ENCODE measurements around the gene TALDO1. TPM values are rescaled to one million over a fixed set of nuclear protein-coding genes. Genes with fewer than 3 reads are reported as not detected.
A peak's percentile ranks its signal among the peaks of the same experiment; 100 is the strongest.

The TALDO1 gene
- total and polyA plus RNA-seq, 12 donors = 64.3 to 167 (median 145) TPM

DNA sequence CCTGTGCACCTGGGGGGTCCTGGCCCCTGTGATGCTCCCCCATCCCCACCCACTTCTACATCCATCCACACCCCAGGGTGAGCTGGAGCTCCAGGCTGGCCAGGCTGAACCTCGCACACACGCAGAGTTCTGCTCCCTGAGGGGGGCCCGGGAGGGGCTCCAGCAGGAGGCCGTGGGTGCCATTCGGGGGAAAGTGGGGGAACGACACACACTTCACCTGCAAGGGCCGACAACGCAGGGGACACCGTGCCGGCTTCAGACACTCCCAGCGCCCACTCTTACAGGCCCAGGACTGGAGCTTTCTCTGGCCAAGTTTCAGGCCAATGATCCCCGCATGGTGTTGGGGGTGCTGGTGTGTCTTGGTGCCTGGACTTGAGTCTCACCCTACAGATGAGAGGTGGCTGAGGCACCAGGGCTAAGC is 20.0 kb upstream of the TALDO1 start:
- peak overlapping the region in 4 of 5 donors; percentile 33 to 85 (median 72) for H3K27ac ChIP-seq
- DNase-seq = no peak
- peaks cover 11% of the 10 kb centered on the region for H3K27me3 ChIP-seq

DNA sequence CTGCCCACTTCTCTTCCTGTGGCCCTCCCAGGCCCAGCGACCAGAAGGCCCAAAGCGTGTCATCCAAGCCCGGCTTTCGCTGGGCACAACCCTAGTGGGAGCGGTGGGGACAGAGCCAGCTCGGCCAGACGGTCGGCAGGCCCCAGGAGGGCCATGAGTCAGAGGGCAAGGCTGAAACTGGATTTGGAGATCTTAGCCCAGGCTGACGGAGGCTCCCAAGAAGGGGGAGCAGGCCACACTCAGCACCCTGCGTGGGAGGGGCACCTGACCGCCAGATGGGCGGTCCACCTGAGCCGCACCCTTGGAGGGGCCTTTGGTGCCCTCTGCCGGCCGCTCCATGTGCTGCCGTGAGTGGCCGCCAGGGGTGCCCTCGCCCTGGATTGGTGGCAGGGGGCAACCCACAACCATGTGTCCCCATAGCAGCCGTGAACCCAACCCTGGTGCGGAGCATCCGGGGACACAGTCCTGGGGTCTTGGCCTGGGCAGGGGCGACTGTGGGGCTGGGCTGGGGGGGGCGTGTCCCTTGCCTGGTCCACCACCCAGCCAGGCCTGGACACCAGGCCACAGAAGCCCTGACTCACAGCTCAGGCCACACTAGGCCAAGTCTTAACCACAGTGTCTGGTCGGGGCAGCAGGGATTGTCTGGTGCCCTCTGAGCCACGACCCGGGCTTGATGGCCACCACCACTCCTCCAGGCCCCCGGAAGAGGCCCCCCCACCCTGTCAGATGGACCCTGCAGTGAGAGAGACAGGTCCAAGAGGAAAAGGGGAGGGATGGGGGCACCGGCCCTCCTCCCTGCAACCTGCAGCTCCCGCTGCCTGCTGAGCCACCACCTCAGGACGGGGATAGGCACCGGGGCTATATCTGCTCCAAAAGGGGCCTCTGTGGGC is 19.2 kb upstream of the TALDO1 start:
- Histone ChIP-seq H3K27ac (peak overlapping the region in 4 of 5 donors; percentile 33 to 85 (median 72)), H3K9me3 (replicated peaks in 1 of 3) (no peaks in the 10 kb centered on the region), H3K27me3 (peaks cover 9% of the 10 kb centered on the region), H3K4me1 (replicated peaks in 1 of 2) (peaks cover 11 to 26% of the 10 kb centered on the region in 2 donors), H3K36me3 (replicated peaks in 1 of 2) (no peaks in the 10 kb centered on the region), H3K4me3 (no peak overlapping the region)
- WGBS, 4 donors = 2 to 84% (median 30%) methylated on average over 4 to 31 of the region's 31 CpGs
- intact Hi-C loops (cut with DNase I) = loop anchor here in 1 of 2 donors (10.0 kb wide), 1 partner anchor 173 kb away; no protein-coding TSS in a partner anchor
- TF ChIP-seq POLR2A (IDR thresholded peaks at IDR 0.05) = no peak
- TF ChIP-seq, protein P1, sequence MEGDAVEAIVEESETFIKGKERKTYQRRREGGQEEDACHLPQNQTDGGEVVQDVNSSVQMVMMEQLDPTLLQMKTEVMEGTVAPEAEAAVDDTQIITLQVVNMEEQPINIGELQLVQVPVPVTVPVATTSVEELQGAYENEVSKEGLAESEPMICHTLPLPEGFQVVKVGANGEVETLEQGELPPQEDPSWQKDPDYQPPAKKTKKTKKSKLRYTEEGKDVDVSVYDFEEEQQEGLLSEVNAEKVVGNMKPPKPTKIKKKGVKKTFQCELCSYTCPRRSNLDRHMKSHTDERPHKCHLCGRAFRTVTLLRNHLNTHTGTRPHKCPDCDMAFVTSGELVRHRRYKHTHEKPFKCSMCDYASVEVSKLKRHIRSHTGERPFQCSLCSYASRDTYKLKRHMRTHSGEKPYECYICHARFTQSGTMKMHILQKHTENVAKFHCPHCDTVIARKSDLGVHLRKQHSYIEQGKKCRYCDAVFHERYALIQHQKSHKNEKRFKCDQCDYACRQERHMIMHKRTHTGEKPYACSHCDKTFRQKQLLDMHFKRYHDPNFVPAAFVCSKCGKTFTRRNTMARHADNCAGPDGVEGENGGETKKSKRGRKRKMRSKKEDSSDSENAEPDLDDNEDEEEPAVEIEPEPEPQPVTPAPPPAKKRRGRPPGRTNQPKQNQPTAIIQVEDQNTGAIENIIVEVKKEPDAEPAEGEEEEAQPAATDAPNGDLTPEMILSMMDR (IDR thresholded peaks at IDR 0.05) = peak; percentile 93 to 99 (median 97)
- peak; percentile 85 to 96 (median 92) for DNase-seq

More for the DNA sequence above, 20.0 kb upstream of the TALDO1 start:
- TF ChIP-seq, protein P1 (IDR thresholded peaks at IDR 0.05) = no peak
- TF ChIP-seq POLR2A (IDR thresholded peaks at IDR 0.05) = no peak
- no peaks in the 10 kb centered on the region for H3K9me3 ChIP-seq (replicated peaks in 1 of 3)
- H3K36me3 ChIP-seq (replicated peaks in 1 of 2) = no peaks in the 10 kb centered on the region
- intact Hi-C loops (cut with DNase I) = loop anchor here in 1 of 2 donors (10.0 kb wide), 1 partner anchor 172 kb away; no protein-coding TSS in a partner anchor
- 87 to 92% (median 88%) methylated on average over 5 to 12 of the region's 12 CpGs for WGBS, 4 donors
- peaks cover 11 to 26% of the 10 kb centered on the region in 2 donors for H3K4me1 ChIP-seq (replicated peaks in 1 of 2)
- H3K4me3 ChIP-seq = no peak overlapping the region

DNA sequence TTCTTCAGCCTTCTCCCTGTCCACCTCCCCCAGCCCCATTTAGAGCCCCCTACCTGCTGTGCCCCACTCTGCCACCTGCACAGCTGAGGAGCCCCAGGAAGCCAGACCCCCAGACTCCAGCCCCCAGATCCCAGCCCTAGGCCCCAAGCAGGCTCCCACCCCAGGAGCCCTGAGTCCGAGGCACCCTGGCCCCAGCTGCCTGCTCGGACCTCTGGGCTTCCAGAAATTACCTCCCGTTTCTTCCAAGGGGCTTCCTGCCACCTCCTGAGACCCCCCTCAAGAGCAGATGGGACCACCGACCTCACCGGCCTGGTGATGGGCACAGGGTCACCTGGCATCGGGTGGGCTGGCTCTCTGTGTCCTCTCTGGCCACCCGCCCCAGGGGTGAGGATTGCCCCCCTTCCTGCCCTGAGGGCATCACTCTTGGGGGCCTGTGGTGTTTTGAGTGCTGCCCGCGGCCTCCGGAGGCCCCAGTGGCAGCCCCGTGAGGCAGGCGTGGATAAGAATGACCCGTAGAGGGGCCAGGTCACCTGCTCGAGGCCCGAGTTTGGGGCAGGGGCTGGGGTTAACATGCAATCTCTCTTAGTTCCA is 18.3 kb upstream of the TALDO1 start:
- H3K36me3 ChIP-seq (replicated peaks in 1 of 2) = no peaks in the 10 kb centered on the region
- no peak overlapping the region for H3K4me3 ChIP-seq
- peaks cover 11 to 26% of the 10 kb centered on the region in 2 donors for H3K4me1 ChIP-seq (replicated peaks in 1 of 2)
- no peak for DNase-seq
- WGBS, 4 donors = 69 to 80% (median 76%) methylated on average over 1 to 15 of the region's 15 CpGs
- TF ChIP-seq, protein P1 (IDR thresholded peaks at IDR 0.05) = no peak
- TF ChIP-seq POLR2A (IDR thresholded peaks at IDR 0.05) = no peak
- H3K27ac ChIP-seq = peak overlapping the region in 1 of 5 donors; percentile 85
- H3K27me3 ChIP-seq = peaks cover 9% of the 10 kb centered on the region
- H3K9me3 ChIP-seq (replicated peaks in 1 of 3) = no peaks in the 10 kb centered on the region
- intact Hi-C loops (cut with DNase I) = loop anchor here in 1 of 2 donors (10.0 kb wide), 1 partner anchor 174 kb away; no protein-coding TSS in a partner anchor

DNA sequence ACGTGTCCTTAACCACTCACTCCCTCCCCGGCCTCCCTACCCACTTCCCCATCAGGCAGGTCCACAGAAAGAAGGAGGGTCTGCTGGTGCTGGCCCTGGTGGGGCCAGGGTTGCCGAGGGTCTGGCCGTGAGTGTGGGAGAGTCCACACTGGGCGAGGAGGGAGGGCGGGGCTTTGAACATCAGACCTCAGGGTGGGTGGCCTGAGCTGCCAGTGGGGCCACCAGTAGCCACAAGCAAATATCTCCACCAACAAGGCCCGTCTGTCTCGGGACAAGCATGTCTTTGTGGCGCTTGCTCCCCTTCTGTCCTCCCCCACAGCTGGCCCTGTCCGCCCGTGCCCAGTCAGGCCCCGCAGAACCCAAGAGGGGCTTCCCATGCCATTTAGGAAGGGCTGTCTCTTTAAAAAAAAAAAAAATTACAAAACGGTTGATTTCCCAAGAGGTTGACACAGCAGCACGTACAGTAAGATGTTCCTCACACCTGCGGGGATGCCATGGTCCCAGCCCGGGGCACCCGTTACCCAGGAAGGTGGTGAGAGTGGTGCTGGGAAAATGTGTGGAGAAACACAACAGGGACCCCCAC is 17.7 kb upstream of the TALDO1 start:
- WGBS, 4 donors = 63 to 77% (median 69%) methylated on average over 11 to 17 of the region's 17 CpGs
- Histone ChIP-seq H3K4me1 (replicated peaks in 1 of 2) (peaks cover 11 to 26% of the 10 kb centered on the region in 2 donors), H3K27me3 (peaks cover 9% of the 10 kb centered on the region), H3K36me3 (replicated peaks in 1 of 2) (no peaks in the 10 kb centered on the region), H3K4me3 (no peak overlapping the region), H3K27ac (no peak overlapping the region), H3K9me3 (replicated peaks in 1 of 3) (no peaks in the 10 kb centered on the region)
- intact Hi-C loops (cut with DNase I) = loop anchor here in 1 of 2 donors (10.0 kb wide), 1 partner anchor 175 kb away; no protein-coding TSS in a partner anchor
- no peak for TF ChIP-seq POLR2A (IDR thresholded peaks at IDR 0.05)
- TF ChIP-seq, protein P1 (IDR thresholded peaks at IDR 0.05) = no peak
- no peak for DNase-seq
